KG1 (cell line): ENCODE data around the gene OPCML.

ENCODE experiments used
- DNase-seq: peaks from one replicate; lab custom pipeline; 2025; lab: John Stamatoyannopoulos, UW

The OPCML gene

DNA sequence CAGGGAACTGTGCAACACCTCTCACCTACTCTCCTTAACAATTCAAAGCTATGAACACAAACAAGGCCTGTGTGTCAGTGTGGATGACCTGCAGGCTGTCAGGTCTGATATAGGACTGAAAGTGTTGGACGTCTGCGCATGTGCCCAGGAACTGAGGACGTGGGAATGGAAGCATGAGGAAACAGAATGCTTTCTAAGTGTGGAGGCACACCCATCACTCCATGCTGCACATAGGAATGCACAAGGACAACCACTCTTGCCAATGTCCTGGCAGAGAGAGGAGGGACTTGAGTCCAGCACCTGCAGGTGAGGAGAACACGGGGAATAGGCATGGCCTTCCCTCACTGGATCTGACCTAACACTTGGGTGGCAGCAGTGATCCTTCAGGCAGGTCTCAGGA, 874.3 kb downstream of the OPCML start:
- DNase-seq = no peak

DNA sequence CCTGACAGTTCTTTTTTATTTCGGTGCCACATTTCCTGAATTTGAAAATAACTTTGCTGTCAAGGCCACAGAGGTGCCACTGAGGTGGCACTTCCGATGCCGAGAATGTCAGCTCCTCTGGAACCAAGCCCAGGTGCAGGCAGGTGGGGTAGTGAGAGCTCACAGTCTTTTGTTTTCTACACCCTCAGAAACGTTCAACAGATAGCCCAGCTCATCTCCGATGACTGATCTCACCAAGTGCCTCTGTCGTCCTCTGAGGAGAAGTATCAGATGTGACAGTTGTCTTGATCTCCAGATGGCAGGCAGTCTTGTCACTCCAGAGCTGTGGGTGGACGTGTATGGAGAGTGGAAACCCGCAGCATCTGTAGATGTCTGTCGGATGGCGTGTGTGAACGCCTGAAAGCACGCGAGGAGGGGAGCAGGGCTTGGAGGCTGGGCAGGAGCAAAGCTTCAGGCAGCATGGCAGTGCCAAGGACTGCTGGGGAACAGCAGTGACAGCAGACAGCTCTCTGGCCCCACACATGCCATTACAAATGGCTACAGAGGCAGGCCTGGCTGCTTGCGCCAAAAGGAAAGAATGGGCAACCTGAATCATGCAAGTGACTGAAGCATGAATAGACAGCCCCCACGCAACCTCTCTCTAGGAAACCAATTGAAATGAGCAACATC, 877.0 kb downstream of the OPCML start:
- no peak for DNase-seq

DNA sequence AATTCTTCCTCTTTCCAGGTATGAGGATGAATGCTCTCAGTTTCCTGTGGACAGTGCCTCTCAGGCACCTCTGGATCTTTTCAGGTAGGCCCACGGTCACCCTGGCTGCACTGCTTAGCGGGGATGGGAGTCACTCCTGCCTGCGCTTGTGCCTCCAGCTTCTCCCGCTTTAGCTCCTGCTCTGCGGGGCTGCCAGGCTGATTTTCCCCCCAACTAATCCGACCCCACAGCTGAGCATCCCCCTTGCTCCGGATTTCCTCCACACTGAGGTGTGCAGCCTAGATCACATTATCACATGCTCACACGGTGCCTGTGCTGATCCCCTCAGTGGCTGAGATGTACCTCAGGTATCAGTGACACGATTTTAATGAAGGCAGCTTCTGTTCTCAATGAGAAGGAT, 879.1 kb downstream of the OPCML start:
- no peak for DNase-seq

DNA sequence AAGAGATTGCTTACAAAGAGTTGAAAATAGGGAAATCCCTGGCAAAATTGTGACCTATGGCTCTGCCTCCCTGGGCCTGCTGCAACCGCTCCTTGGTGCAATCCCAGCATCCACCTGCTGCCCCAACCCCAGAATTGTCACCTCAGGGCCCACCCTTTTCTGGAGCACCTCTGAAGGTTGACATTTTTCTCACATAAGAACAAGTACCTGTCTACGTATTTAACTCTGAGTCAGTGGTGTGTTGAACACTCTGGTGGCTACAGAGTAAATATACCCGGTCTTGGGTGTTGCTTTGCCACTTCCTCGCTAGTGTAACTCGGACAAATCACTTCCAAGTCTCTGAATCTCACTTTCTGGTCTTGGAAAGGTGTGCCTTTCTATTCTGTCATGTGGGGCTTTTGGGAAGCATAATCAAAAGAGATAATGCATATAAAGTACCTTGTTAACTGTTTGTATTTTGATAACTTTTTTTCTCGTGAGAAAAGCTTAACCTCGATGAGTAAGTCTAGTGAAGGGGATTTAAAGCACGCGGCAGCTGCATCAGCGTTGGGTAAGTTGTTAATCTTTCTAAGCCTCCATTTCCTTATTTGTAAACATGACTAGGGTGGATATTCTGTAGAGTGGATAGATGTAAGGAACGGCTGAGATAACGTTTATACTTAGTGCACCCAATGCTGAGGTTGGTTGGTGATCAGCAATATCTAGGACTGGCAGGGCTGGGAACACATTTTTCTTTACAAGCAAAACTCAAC, 881.2 kb downstream of the OPCML start:
- DNase-seq = no peak

DNA sequence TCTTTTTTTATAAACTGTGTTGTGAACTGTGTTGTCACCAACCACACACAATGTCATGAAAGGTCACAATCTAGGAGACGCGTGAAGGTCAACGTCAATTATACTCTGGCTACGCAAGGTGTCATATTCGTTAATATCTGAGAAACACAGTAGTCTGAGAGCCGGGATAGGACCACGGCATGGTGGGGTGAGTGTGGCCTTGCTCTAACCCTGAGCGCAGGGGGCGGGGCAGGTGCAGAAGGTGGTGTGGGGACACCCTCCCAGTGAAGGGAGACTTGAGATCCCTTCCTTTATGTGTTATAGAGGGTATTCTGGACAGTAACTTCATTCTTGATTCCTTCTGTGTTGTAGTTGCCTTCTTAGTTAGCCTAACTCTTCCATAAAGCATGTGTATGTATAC, 883.0 kb downstream of the OPCML start:
- DNase-seq = no peak

DNA sequence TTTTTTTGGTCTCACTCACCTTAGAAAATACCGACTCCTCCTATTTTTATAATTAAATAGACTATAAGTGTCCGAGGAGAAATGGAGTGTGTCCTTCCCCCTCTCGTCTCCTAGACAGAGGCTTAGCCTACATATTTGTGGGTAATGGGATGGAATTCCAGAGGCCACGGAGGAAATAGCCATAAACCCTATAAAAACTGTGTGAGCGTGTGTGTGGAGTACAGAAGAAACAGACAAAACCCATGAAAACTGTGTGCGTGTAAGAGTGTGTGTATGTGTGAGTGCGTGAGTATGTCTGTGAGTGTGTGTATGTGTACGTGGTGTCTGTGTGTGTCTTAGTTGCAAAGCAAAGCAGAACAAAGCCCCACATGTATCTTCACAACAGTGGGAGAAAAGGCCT, 883.5 kb downstream of the OPCML start:
- DNase-seq = no peak

DNA sequence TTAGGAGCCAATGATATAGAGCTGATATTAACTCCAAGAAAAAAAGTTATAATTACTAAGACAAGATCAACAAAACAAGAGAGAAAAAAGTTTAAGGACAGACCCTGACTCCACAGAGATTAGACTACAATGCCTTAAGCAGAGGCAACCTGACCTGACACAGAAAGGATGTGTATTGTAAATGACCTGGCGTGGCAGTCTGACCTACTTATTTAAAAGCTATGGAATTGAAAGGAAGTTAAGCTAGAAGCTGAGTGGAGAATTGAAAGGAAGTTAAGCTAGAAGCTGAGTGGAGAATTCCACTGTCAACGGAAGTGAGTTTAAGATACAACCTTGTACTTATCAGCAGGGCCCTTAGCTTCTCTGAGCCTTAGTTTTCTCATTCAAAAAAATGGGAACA, 885.4 kb downstream of the OPCML start:
- DNase-seq = no peak

DNA sequence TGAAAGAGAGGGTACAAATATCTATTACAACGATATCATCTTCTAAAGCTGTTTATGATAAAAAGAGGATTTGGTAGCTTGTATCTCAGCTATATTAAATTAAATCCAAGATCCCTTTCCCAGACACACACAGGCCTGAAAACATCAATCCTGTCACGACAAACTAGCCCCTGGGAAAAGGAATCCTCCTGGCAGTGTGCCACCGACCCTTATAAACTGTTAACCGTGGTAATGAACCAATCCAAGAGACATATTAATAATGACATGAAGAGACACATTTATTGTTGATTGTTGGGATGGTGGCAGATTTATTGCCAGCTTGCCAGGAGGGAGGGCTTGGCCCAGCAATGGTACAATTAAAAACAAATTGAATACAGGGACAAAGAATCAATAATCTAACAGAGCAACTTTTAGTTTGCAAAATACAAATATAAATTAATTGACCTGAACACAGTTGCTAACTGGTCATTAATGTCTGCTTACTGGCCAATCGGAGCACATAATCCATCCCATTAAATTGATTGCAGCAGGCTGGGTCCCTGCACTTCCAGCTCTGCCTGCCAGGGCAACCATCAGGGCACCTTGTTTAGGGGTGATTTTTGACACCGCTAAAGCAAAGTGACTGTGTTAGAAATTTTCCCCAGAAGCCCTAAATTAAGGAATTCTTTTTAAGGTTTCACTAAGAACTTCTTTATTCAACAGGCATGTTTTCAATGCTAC, 887.6 kb downstream of the OPCML start:
- no peak for DNase-seq

DNA sequence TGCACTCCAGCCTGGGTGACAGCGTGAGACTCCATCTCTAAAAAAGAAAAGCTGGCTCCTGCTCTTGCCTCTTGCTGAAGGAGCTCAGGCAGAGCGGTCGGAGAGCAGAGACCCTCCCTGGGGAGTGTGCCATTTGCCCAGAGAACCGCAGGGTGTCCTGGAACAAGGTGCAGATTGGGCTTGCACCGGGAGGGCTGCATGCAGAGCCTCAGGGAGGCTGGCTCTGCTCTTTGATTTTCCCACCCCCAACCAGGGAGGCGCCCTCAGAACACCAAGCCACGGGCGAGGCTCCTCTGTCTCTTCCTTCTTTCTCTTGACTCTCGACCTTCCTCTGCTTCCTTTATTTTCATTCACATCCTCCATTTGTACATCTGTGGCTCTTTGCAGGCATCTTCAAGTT, 889.1 kb downstream of the OPCML start:
- no peak for DNase-seq

DNA sequence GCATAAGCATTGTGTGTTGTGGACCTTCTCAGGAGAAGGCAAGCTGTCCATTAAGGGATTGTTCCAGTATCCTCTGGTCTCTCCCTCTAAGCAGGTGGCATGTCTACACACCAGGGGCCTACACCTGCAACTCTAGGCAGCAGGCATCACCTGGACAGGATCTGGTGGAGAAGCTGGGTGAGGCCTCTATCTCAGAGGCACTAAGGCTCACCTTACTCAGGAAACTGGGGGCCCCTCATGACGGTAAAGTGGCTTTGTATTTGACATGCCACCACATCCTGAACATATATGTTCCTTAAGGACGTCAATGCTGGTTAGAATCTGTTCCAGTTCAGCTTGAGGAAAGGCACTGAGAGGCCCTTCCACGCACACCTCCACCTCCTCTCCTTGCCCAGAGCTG, 891.3 kb downstream of the OPCML start:
- no peak for DNase-seq

DNA sequence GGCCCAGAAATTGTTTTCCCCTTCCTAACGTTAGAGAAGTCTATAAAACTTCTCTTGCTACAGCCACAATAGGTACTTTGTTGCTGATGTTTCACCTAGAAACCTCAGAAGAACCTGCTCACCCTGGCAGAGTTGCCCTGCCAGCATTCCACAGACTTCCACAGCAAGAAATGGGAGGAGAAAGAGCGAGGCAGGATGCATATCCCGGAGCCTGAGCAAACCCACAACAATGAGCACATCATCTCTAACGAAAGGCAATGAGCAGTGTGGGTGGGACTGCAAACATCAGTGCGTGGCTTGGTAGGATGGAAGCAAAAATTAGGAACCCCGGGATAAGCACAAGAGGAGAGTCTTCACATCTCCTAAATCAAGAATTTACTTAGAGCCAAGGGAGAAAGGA, 892.3 kb downstream of the OPCML start:
- DNase-seq = no peak

DNA sequence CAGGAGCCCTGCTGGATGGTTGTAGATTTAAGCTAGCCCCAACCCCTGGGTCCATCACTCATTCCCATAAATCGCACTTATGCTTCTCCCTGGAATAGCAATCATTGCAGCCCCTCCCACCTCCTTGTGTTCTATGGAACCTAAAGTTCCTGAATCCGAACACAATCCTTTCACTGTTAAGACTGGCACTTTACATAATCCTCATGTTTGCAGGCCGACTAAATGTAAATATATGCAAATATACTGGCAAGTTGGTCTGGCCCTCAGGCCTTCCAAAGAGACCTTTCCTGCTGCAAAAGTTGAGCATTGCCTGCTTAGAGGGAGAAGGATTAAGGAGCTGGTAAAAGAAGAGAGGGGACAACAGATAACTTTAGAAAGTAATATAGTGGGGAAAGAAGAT, 892.9 kb downstream of the OPCML start:
- DNase-seq = no peak

DNA sequence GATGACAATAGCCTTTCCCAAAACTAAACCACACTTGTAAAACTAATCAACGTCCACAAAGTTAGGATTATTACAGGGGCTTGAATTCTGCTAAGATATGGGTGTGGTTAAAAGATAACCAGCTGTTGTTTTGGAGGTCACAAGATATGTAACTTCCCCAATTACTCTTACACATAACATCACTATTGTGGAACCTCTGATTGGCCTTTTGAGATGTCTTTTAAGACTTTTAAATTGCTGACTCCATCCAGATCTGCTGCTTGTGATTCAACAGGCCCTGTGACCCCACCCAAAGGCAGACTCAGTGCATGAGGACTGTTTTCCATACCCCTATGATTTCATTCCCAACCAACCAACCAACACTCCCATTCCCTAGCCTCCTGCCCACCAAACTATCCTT, 893.9 kb downstream of the OPCML start:
- DNase-seq = no peak

DNA sequence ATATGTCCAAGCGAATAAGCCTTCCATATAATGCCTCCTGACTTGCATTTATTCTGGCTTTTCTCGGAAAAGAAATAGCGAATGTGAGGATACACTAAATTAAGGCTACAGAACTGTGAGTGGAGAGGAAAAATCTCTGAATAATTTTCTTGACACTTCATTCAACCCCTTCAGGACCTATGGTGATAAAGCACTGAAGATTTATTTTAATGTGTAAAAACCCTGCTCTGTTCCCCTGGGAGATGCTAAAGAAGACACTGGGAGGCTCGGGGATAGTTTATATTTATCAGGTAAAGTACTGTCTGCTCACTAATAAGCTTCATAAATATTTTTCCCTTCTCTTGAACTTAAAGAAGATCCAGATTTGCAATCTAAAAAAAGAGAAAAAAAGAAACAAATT, 895.8 kb downstream of the OPCML start:
- no peak for DNase-seq

DNA sequence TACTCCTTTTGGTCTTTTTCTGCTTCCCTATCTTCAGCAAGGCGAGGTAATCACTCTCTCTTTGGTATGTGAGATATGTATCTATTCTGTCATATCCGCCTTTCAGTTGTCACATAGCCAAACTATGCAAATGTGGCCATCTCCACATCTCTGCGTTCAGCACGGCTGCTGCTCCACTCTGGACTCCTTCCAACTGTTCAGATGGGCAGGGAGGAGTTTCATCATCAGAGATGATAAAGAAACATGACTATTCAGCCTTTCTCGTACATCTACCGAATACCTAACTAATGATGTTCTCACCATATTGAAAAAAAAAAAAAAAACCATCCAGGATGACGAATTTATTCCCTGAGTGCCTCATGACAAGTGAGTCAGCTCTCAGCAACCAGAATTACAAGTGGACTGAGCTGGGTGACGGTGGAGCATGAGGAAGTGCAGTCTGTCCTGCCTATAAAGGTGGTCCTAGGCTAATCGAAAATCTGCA, 899.6 kb downstream of the OPCML start:
- no peak for DNase-seq

DNA sequence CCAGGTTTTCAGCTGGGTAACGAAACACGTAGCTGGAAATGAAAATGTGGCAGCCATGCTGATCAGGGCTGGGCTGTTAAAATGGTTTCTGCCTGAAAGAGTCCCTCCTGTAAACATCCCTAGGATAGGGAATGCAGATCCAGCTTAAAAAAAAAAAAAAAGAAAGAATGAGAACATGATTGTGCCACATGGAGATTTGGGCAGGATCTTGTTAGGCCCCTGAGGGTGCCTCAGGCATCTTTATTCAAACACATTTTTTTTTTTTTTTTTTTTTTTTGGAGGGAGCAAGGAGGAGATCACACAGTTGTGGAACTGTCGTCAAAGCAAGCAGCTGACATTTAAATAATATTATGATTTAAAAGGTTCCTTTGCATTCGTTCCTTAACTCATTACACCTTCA, 900.3 kb downstream of the OPCML start:
- no peak for DNase-seq

DNA sequence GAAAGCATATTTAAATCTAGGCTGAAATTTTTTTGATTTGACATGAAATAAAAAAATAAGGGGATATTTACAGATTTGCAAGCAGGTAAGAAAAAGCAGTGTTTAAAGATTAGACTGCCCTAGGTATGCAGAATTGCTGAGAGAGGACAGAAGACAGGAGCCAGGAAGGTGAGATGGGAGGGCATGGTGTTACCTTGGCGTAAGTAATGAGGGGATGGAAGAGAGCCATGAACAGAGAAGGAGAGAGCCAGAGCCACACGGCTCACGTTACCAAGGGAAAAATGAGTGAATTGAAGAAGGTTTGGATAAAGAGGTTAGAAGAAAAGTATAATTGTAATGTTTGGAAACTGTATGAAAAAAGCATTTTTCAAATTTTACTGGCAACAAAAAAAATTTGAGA, 904.3 kb downstream of the OPCML start:
- no peak for DNase-seq

DNA sequence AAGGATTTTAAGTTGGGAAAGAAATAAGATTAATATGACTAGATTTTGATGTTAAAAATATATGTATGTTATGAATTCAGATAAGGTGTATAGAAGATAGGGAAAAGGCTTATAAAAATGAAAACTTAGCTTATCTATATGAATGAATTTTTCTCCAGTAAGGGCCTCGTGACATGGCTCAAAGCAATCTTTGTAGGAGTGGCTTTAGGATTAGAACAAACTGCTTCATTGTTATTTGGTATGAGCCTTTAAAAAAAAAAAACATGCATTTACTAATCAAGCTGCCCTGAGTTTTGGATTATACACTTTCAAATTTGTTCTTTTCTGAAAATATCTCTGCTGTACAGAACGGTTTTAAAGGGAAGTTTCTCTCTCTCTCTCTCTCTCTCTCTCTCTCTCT, 905.9 kb downstream of the OPCML start:
- no peak for DNase-seq

DNA sequence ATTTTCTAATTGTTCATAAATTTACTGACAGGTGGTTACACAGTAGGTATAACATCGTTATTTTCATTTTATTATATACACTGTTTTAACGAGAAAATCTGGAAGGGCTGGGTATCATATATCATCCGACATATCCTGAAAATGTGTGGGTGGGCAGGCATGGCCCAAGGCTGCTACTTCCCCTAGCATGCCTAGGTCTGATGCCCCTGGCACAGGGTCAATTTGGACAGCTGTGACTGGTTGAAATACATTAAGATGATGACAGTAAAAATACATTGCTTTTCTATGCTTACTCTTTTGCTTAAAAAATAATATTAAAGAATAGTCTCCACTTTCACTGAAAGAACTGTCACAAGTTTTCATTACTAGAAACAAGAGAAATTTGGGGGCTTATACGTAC, 908.8 kb downstream of the OPCML start:
- no peak for DNase-seq

DNA sequence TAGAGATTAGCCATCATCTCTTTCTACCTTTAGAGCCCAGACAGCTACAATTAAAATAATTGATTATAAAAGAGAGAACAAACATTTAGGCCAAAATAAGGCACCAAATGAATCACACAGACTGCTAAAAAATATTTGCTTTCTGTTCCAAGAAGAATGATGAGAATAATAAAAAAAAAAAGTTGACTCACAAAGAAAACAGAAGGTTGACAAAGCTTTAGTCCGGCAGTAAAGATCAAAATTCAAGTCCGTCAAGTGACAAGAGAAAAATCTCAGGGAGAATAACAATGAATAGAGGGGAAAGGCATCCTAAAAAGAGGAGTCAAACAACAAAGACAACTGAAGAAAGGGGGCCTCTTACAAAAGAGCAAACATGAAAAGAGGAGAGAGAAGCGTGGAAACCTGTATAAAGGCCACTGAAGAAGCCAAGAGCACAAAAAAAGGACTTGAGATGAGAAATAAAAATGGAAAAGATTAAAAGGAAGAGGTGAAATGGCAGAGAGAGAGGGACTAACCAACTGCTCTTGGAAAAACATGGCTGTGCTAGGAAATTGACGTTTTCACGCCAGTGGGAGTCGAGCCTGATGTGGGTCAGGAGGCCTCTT, 910.2 kb downstream of the OPCML start:
- no peak for DNase-seq

DNA sequence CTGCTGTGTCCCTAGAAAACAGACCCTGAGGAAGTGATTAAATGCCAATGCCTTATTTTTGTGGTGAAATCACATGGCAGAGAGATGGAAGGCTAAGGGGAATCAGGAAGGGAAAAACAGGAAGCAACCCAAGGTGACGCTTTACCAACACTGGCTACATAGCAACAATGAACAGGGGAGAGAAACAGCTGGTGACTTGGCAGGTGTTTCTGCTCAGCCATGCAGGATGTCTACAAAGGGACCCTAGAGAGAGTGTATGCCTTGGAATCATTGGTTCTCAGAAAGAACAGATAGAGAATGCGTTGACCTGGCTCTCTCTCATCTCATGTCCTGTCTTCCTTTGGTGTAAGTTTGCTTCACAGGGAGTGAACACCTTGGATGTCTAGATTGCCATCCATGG, 911.9 kb downstream of the OPCML start:
- no peak for DNase-seq

DNA sequence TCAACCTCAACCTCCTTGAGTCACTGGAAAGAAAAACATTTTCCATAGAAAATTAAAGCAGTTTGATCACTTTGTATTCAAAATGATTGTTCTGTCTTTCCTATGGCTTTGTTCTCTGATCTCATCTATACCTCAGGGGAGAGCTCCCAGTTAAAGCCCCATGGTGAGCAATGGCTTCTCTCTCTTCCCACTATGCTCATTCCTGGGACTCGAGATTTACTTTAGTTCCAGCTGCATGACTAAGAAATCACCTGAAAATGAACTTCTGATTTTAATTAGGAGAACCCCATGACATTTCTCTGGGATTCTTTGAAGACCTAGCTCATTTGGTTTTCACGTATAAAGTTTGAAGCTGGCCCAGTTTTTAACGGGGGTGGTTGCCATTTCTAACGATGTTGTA, 921.5 kb downstream of the OPCML start:
- DNase-seq = no peak

DNA sequence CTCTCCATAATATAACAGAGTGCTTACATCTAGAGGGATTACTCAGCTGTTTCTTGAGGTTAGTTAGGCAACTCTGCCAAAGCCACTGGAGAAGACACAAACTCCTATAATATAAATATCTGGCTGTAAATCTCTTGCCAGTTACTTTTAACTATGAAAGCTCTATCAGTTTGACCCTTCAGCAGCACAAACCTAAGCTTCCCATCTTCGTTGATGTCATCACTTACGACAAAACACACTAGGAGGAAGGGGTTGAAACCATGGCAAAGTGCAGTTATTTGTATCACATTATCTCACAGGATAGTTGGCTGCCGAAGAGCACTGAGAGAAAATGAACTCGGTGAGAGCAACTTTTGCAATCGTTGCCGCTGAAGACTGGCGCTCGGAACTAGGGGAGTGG, 922.1 kb downstream of the OPCML start:
- no peak for DNase-seq
